Nephron progenitor cell (in vitro differentiated cells): ENCODE data around the gene ZMYND15.

ENCODE experiments used
- DNase-seq: peaks from one replicate; pipeline ENCODE4 v3.0.0; 2021
- H3K27ac Mint-ChIP-seq: 2 replicates; pipeline ENCODE4 v1.8.0; 2021; ENCODE audit warnings: mild to moderate bottlenecking, moderate library complexity, mixed read lengths
- H3K27me3 Mint-ChIP-seq: 2 replicates; pipeline ENCODE4 v1.8.0; 2021; ENCODE audit warnings: mild to moderate bottlenecking, low read depth, mixed read lengths; ENCODE audit not compliant: poor library complexity
- H3K36me3 Mint-ChIP-seq: 2 replicates; pipeline ENCODE4 v1.8.0; 2021; ENCODE audit warnings: low read depth, mixed read lengths
- H3K4me1 Mint-ChIP-seq: 2 replicates; pipeline ENCODE4 v1.8.0; 2021; ENCODE audit warnings: mixed read lengths
- H3K4me3 Mint-ChIP-seq: 2 replicates; pipeline ENCODE4 v1.8.0; 2021; ENCODE audit warnings: mild to moderate bottlenecking, moderate library complexity, mixed read lengths
- H3K9me3 Mint-ChIP-seq: 2 replicates; pipeline ENCODE4 v1.8.0; 2021; ENCODE audit warnings: mild to moderate bottlenecking, moderate library complexity, mixed read lengths
- TF ChIP-seq, protein P1 (sequence below): fragments of 200-600 bp; sonication (generic); IDR thresholded peaks from 2 replicates; pipeline ENCODE4 v1.5.0; 2021; ENCODE audit warnings: antibody characterized with exemption

ZMYND15 gene

DNA sequence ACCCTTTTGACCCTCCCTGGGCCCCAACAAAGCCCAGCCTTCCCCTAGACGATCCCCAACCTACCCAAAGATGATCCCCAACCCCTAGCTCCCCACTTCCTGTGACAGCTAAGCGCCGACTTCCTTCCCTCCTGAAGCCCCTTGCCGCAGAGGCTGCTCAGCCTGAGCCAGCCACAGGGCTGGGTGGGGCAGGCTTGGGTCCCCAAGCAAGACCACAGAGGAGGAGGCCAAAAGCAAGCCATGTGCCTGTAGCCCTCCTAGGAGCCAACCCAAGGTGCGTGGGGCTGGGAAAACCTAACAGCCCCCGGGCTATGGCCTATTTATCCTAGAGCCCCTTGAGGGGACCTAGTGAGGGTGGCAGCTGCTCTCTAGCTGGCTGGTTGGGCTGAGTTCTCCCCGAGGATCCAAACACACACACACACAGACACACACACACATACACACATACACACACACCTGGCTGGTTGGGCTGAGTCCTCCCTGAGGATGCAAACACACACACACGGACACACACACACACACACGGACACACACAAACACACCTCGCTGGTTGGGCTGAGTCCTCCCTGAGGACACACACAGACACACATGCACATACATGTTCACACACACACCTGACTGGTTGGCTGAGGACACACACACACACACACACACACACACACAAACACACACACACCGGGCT is 24.4 kb upstream of the ZMYND15 start:
- no peak overlapping the region for H3K4me3 Mint-ChIP-seq

DNA sequence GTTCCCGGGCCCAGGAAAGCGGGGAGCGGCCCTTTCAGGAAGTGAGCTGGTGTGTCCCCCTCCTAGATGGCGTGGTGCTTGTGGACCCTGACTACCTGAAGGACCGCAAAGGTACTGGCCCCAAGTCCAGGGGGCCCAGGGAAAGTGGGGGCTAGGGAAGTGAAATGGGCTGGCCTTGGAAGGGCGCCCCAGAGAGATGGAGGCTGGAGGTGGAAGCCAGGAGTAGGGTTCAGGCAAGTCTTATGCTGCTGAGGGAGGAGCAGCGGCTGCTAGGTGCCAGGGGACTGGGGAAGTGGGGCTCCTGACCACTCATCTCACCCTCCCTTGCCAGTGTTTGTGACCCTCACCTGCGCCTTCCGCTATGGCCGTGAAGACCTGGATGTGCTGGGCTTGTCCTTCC is 23.6 kb upstream of the ZMYND15 start:
- Mint-ChIP-seq H3K4me1 (peaks cover 13% of the 10 kb centered on the region), H3K36me3 (peaks cover 26% of the 10 kb centered on the region), H3K27me3 (no peaks in the 10 kb centered on the region), H3K27ac (no peak overlapping the region), H3K4me3 (no peak overlapping the region), H3K9me3 (no peaks in the 10 kb centered on the region)
- TF ChIP-seq, protein P1, sequence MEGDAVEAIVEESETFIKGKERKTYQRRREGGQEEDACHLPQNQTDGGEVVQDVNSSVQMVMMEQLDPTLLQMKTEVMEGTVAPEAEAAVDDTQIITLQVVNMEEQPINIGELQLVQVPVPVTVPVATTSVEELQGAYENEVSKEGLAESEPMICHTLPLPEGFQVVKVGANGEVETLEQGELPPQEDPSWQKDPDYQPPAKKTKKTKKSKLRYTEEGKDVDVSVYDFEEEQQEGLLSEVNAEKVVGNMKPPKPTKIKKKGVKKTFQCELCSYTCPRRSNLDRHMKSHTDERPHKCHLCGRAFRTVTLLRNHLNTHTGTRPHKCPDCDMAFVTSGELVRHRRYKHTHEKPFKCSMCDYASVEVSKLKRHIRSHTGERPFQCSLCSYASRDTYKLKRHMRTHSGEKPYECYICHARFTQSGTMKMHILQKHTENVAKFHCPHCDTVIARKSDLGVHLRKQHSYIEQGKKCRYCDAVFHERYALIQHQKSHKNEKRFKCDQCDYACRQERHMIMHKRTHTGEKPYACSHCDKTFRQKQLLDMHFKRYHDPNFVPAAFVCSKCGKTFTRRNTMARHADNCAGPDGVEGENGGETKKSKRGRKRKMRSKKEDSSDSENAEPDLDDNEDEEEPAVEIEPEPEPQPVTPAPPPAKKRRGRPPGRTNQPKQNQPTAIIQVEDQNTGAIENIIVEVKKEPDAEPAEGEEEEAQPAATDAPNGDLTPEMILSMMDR = no peak
- no peak for DNase-seq

More for the DNA sequence above, 24.4 kb upstream of the ZMYND15 start:
- Mint-ChIP-seq H3K4me1 (peaks cover 15% of the 10 kb centered on the region), H3K27ac (peak overlapping the region; percentile 22), H3K27me3 (no peaks in the 10 kb centered on the region), H3K36me3 (peaks cover 26% of the 10 kb centered on the region), H3K9me3 (no peaks in the 10 kb centered on the region)
- no peak for DNase-seq
- TF ChIP-seq, protein P1 = no peak

DNA sequence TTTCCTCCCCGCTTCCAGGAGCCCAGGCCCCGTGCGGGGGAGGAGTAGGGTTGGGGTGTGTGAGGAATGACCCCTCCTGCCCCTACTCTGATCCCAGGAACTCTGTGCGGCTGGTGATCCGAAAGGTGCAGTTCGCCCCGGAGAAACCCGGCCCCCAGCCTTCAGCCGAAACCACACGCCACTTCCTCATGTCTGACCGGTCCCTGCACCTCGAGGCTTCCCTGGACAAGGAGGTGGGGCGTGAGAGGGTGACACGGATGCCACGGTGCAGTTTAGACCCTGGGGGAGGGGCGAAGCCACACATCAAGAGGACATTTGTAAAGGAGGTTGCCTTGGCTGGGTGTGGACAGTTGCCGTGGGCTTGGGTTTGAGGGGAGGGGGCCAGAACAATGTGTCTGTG is 21.8 kb upstream of the ZMYND15 start:
- Mint-ChIP-seq H3K36me3 (peaks cover 26% of the 10 kb centered on the region), H3K27ac (no peak overlapping the region), H3K4me1 (peaks cover 13% of the 10 kb centered on the region), H3K27me3 (no peaks in the 10 kb centered on the region), H3K9me3 (no peaks in the 10 kb centered on the region), H3K4me3 (no peak overlapping the region)
- TF ChIP-seq, protein P1 = no peak
- no peak for DNase-seq

DNA sequence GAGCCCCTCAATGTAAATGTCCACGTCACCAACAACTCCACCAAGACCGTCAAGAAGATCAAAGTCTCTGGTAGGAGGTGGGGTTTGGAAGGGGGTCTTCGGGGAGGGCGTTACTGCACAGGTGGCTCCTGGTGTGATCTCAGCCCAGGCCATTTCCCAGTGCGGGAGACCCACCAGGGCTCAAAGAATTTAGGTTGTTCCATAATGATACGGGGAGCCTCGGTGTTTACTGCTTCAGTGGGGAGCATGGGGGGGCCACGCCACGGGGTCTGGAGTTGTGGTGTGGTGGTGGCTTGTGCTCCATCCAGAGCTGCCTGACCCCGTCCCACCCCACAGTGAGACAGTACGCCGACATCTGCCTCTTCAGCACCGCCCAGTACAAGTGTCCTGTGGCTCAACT is 21.4 kb upstream of the ZMYND15 start:
- no peak overlapping the region for H3K27ac Mint-ChIP-seq
- DNase-seq = no peak
- H3K4me3 Mint-ChIP-seq = no peak overlapping the region
- no peaks in the 10 kb centered on the region for H3K27me3 Mint-ChIP-seq
- H3K36me3 Mint-ChIP-seq = peaks cover 26% of the 10 kb centered on the region
- H3K9me3 Mint-ChIP-seq = no peaks in the 10 kb centered on the region
- TF ChIP-seq, protein P1 = no peak
- peaks cover 13% of the 10 kb centered on the region for H3K4me1 Mint-ChIP-seq

DNA sequence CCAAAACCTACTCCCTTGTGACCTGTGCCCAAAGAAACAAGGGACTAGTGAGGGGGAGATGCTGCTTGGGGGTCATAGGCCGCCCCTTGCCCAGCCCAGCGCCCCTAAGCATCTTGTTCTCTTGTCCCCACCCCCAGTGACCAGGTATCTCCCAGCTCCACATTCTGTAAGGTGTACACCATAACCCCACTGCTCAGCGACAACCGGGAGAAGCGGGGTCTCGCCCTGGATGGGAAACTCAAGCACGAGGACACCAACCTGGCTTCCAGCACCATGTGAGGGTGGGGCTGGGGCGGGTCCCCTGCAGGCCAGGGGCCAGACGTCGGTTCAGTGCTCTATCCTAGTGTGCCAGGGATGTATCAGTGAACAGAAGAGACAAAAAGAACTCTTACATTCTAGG is 20.5 kb upstream of the ZMYND15 start:
- Mint-ChIP-seq H3K36me3 (peaks cover 26% of the 10 kb centered on the region), H3K4me1 (peaks cover 13% of the 10 kb centered on the region)

More for the DNA sequence above, 20.5 kb upstream of the ZMYND15 start:
- Mint-ChIP-seq H3K27ac (no peak overlapping the region), H3K27me3 (no peaks in the 10 kb centered on the region), H3K9me3 (no peaks in the 10 kb centered on the region), H3K4me3 (no peak overlapping the region)
- TF ChIP-seq, protein P1 = no peak
- DNase-seq = no peak
